ENCODE results near the gene SF3A1. TPM values are rescaled to one million over a fixed set of nuclear protein-coding genes. Genes with fewer than 3 reads are reported as not detected.

Gene SF3A1
- total and polyA plus RNA-seq, 2 donors (not counting 3 experiments of a cell fraction or from before 2014, with no cell fraction given) = 60.2 to 187 TPM

- Histone ChIP-seq H3K4me1 (ENCODE audit: control insufficient read depth, extremely low read depth, insufficient read depth, low read length) (peaks cover 3% of the 10 kb centered on the region), H4K20me1 (replicated peaks; ENCODE audit: control insufficient read depth, extremely low read depth, insufficient read depth, low read length) (no peaks in the 10 kb centered on the region), H2AFZ (ENCODE audit: low read depth, low read length) (no peak overlapping the region), H3K36me3 (ENCODE audit: control insufficient read depth in 2 of 2, extremely low read depth in 1 of 2, insufficient read depth in 2 of 2, low read length in 2 of 2) (peaks cover 0 to 30% of the 10 kb centered on the region in 2 experiments), H3K4me2 (ENCODE audit: insufficient read depth, low read length) (no peak overlapping the region), H3K9ac (replicated peaks; ENCODE audit: extremely low read depth, insufficient read depth, low read length) (no peak overlapping the region), H3K9me1 (replicated peaks; ENCODE audit: control insufficient read depth, extremely low read depth, insufficient read depth, low read length) (no peaks in the 10 kb centered on the region), H3K27ac (ENCODE audit: insufficient read depth, low read depth, low read length) (no peak overlapping the region), H3K27me3 (ENCODE audit: control insufficient read depth in 2 of 2, insufficient read depth in 2 of 2, low read length in 2 of 2) (no peaks in the 10 kb centered on the region), H3K79me2 (ENCODE audit: control insufficient read depth, insufficient read depth, low read length) (no peaks in the 10 kb centered on the region), H3K9me3 (replicated peaks; ENCODE audit: control insufficient read depth, insufficient read depth, low read length) (no peaks in the 10 kb centered on the region), H3K4me3 (replicated peaks in 1 of 3; ENCODE audit: insufficient read depth in 1 of 3, low read depth in 1 of 3, low read length in 3 of 3) (no peak overlapping the region)
- ChIA-PET CTCF (interaction anchor here (1.4 kb wide), 2 partner anchors 10 to 31 kb away, joined by 4 to 5 read pairs; partner anchors contain the start of gene TBC1D10A), POLR2A (no interaction called here)
- FAIRE-seq (no peak), DNase-seq (ENCODE audit: low read depth, low spot score) (no peak)
- dilution Hi-C loops (cut with MboI; ENCODE audit: extremely low pct_ligation_motif_present, low sequenced_read_pairs) = no loop called here
- intact Hi-C loops (cut with micrococcal nuclease) = no loop called here
- BruUV-seq (replicated peaks) = no TSS peak
- no peak for TF ChIP-seq MYC (IDR thresholded peaks at IDR 0.05; ENCODE audit: low read depth, low read length)
- no peak for TF ChIP-seq FOS (IDR thresholded peaks at IDR 0.05; ENCODE audit: borderline replicate concordance, insufficient read depth, low read length)
- TF ChIP-seq POLR2AphosphoS5 (IDR thresholded peaks at IDR 0.05; ENCODE audit: insufficient read depth, low read depth, low read length) = no peak
- TF ChIP-seq POLR2A (IDR thresholded peaks at IDR 0.05; ENCODE audit: low read depth, low read length) = no peak
These were observed 60.4 kb downstream of the SF3A1 start for GRCh38 chr22:30296324-30296723.

- Histone ChIP-seq H3K9ac (replicated peaks; ENCODE audit: extremely low read depth, insufficient read depth, low read length) (no peak overlapping the region), H2AFZ (ENCODE audit: low read depth, low read length) (no peak overlapping the region), H3K36me3 (ENCODE audit: control insufficient read depth in 2 of 2, extremely low read depth in 1 of 2, insufficient read depth in 2 of 2, low read length in 2 of 2) (peaks cover 0 to 30% of the 10 kb centered on the region in 2 experiments), H3K4me1 (ENCODE audit: control insufficient read depth, extremely low read depth, insufficient read depth, low read length) (peaks cover 9% of the 10 kb centered on the region), H3K9me1 (replicated peaks; ENCODE audit: control insufficient read depth, extremely low read depth, insufficient read depth, low read length) (no peaks in the 10 kb centered on the region), H3K4me2 (ENCODE audit: insufficient read depth, low read length) (no peak overlapping the region), H3K27ac (ENCODE audit: insufficient read depth, low read depth, low read length) (no peak overlapping the region), H4K20me1 (replicated peaks; ENCODE audit: control insufficient read depth, extremely low read depth, insufficient read depth, low read length) (no peaks in the 10 kb centered on the region), H3K4me3 (replicated peaks in 1 of 3; ENCODE audit: insufficient read depth in 1 of 3, low read depth in 1 of 3, low read length in 3 of 3) (no peak overlapping the region), H3K79me2 (ENCODE audit: control insufficient read depth, insufficient read depth, low read length) (no peaks in the 10 kb centered on the region), H3K9me3 (replicated peaks; ENCODE audit: control insufficient read depth, insufficient read depth, low read length) (no peaks in the 10 kb centered on the region), H3K27me3 (ENCODE audit: control insufficient read depth in 2 of 2, insufficient read depth in 2 of 2, low read length in 2 of 2) (no peaks in the 10 kb centered on the region)
- no peak for DNase-seq (ENCODE audit: low read depth, low spot score)
- intact Hi-C loops (cut with micrococcal nuclease) = no loop called here
- no peak for FAIRE-seq
- ChIA-PET POLR2A (no interaction called here), CTCF (interaction anchor here (1.4 kb wide), 2 partner anchors 9 to 32 kb away, joined by 4 to 5 read pairs; partner anchors contain the start of gene TBC1D10A)
- BruUV-seq (replicated peaks) = no TSS peak
- dilution Hi-C loops (cut with MboI; ENCODE audit: extremely low pct_ligation_motif_present, low sequenced_read_pairs) = no loop called here
- TF ChIP-seq FOS (IDR thresholded peaks at IDR 0.05; ENCODE audit: borderline replicate concordance, insufficient read depth, low read length) (no peak), JUN (IDR thresholded peaks at IDR 0.05; ENCODE audit: borderline replicate concordance, insufficient read depth, insufficient read length, low read depth) (no peak), MYC (IDR thresholded peaks at IDR 0.05; ENCODE audit: low read depth, low read length) (no peak), POLR2AphosphoS5 (IDR thresholded peaks at IDR 0.05; ENCODE audit: insufficient read depth, low read depth, low read length) (no peak), CTCF (IDR thresholded peaks at IDR 0.05; ENCODE audit: extremely low read depth in 1 of 2, insufficient read depth in 1 of 2, low read depth in 1 of 2, low read length in 2 of 2) (no peak), MAX (IDR thresholded peaks at IDR 0.05; ENCODE audit: insufficient read depth, insufficient read length) (no peak), POLR2A (IDR thresholded peaks at IDR 0.05; ENCODE audit: low read depth, low read length) (no peak)
These were observed 61.1 kb downstream of the SF3A1 start for GRCh38 chr22:30295576-30295975.
